ENCODE results near the gene AGBL1.
"Not testable (repeated sequence)": the region's sequence is repeated elsewhere in the genome, so short reads cannot be mapped to it uniquely, and the experiment has no call there.

The AGBL1 gene

DNA sequence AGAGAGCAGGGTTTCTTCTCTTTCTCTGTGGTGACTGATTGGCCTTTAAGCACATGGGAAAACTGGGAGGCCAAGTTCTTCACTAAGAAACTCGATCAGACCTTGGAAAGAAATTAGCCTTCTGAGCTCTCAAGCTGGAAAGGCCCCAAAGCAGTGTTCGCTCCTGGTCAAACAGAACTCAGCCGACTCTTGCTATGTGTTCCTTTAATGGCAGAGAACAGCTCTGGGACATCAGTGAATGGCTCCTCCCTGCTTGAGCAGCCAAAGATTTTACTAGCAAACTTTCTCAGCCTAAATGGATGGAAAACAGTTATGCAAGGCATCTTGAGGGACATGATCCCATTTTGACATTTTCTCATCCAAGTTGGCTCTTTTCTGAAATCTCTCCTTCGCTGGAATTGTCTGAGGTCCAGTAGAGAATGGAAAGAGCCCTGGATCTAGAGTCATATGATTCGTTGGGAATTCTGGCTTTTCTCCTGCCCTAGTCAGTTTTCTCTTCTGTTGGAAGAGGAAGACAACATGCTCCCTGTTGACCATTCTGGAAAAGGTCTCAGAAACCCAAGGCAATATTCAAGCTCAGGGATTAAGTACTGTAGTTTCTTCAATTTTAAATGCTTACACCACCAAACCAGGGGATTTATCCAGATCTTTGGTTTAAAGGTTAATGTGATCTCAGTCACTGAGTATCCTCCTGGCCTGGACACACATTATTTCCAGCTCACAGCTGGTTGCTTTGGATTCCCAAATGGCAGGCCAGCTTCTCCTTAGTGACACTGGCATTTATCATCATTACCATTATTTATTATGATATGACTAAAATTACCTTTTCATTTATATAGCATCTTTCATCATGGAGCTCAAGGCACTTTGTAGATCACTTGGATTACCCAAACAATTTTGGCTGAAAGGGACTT is 319.6 kb downstream of the AGBL1 start:
- no peak for DNase-seq (ENCODE audit: low read depth in 2 of 2)

DNA sequence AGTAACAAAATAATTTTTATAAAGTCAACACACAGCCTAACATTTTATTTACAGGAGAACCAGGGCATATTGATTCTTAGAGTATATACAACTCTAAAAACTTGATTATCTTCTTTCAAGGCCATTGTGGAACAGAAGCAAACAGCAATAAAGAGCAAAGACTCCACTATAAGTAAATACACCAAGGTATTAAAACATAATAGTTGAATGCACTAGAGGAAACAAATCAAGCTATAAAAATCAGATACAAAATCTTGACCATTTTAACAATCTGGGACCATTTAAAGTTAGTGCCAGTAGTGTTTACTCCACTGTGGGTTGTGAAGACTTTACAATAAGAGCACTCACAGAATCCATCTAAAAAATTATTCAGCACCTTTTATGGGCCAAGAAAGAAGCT is 323.6 kb downstream of the AGBL1 start:
- DNase-seq (ENCODE audit: low read depth in 2 of 2) = no peak

DNA sequence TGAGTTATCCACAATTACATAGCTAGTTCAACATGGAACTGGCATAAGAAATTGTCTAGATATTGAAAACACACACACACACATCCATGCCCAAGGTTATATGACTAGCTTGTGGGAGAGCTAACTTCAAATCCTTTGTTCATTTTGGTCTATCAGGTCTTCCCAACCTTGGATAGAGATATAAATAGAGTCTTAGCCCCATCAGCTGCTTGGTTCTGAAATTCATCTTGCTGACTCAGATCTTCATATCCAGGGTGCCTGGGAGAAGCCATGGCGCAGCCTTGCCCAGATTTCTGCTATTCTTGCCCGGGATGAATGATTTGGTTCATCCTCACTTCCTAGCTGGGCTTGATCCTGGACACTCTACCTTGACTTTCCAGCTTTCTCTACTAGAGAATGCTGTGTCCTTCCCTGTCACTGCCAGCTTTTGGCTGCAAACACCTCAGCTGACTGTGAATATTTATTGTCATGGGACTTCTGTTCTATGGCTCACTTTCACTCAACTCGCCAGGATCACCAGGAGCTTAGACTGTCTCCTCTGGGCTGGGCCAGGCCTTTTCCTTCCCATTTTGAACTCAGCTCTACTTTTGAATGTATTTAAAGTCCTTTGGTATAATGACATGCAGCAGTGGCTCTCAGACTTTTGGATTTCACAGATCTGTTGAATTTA is 324.4 kb downstream of the AGBL1 start:
- no peak for DNase-seq (ENCODE audit: low read depth in 2 of 2)

DNA sequence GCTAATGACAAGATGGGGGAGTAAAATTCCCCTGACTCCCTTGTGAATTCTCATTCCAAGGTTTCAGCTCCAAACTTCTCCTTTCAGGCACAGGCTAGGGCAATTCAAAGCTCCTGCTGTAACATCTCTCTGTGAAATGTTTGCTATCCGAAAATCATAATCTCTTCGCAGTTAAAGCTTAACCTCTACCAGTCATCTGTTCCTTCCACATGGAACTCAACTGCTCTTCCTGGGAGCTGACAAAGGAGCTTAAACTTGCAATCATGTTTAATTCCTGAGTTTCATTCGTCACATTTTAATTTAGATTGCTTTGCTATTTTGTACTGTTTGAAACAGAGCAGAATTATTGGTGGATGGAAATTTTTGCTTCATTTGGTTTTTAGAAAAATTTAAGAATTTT is 328.6 kb downstream of the AGBL1 start:
- DNase-seq (ENCODE audit: low read depth in 2 of 2) = no peak

DNA sequence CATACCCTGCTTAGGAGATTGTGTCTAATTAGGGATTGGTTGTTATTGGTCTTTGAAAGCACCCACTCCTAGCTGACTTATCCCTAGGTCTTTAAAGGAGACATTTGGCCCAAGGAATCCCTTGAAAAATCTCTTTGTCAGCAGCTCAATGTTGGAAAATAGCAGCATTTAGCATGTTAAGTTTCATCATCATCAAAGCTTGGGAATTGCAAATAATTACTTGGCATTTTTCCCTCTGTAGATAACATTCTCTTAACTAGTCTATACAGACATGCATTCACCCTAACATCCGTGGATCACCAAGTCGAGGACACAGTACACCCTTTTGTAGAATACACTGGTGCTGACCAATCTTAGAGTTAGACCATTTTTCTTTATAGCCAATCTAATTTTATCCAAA is 332.2 kb downstream of the AGBL1 start:
- DNase-seq (ENCODE audit: low read depth in 2 of 2) = no peak

DNA sequence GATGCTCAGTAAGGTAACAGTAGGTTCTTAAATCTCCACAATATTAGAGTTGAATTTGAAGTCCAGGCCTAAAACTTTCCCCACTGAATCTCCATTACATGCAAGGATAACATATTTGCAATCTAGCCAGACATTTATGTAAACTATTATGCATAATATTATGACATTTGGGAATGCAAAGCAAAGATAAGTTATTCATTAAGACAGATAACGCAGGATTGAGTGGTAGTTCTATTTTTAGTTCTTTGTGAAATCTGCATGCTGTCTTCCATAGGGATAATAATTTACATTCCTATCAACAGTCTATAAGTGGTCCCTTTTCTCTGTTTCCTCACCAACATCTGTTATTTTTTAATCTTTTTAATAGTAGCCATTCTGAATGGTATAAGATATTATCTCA is 333.5 kb downstream of the AGBL1 start:
- DNase-seq (ENCODE audit: low read depth in 2 of 2) = no peak

DNA sequence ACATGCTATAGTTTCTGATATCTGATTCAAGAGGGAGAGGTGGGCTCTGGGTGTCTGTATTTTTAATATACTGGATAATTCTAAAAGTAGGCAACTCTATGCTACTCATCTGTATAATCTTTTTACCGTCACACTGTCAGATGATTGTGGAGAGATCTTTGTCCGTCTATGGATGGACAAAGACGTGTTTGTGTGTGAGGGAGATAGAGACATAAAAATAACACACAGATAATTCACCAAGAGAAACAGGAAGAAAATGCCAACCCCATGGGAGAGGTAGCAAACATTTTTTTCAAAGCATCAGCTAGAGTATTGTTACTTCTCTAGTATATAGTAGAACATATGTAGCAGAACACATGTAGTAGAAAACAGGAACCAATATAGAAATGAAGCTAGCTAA is 346.1 kb downstream of the AGBL1 start:
- no peak for DNase-seq (ENCODE audit: low read depth in 2 of 2)

DNA sequence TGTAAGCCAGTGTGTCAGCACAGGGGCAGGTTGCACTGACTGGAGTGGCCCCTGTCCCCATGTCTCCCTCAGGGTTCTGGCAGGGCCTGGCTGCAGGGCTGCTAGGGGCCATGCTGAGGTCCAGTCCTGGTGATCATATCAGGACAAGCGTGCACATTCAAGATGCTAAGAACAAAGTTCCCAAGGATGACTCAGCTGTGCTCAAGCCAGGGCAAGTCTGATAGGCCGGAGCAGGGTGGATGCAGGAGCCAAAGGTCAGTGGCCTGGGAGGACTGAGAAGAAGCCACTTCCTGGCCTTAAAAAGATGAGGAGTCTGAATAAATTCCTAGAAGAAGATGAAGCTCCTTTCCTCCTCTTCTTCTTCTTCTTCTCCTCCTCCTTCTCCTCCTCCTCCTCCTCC is 353.2 kb downstream of the AGBL1 start:
- DNase-seq (ENCODE audit: low read depth in 2 of 2) = no peak

DNA sequence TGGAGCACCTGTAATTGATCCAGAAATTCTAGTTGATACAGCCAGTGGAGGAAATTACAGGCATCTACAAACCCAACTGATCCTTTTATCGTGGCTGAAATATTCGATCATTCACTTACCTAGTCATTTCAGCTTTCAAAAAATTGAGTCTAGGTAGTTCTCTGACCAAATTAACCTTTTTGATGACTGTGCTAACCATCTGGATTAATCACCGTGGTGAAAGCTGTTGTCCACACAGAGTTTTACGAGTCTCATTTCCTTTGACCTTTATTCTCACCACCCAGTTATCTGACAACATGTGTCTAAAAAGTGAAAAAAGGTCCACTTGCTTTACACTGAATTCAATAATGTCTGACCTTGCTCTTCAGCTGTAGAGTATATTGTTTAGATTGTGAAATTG is 354.3 kb downstream of the AGBL1 start:
- DNase-seq (ENCODE audit: low read depth in 2 of 2) = no peak

DNA sequence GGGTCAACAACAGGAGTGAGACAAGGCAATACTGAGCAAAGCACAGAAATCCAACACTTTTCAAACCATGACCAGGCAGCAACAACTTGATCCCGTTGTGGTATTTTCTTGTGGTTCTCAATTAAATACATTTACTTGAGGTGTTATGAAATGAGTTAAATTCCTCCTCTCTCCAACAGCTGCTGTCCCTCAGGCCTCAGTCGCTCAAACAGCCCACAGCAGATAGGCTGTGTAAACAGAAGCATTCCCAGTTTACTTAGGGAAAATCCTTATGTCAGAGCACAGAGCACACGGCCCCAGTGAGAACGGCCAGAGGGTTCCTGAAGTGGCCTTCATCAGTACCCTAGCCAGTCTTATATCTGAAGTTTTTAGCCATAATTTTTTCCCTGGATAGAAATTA is 359.9 kb downstream of the AGBL1 start:
- DNase-seq (ENCODE audit: low read depth in 2 of 2) = no peak

DNA sequence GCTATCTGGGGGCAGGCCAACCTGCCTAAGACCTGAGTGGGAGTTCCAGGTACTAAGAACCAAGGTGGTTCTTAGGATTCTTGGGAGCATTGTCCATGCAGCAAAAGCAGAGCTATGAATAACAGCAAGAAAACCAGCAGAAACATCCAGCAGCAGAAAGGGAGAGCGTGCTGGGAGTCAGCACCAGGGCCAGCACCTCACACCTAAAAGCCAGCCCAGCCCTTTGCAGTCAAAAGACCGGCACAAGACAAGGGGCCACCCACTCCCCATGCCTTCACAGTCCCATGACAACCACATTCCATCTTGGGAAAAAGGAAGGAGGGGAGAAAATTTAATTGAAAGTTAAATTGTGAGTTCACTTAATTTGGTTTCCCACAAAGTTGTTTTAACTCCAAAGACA is 364.9 kb downstream of the AGBL1 start:
- DNase-seq (ENCODE audit: low read depth in 2 of 2) = no peak

DNA sequence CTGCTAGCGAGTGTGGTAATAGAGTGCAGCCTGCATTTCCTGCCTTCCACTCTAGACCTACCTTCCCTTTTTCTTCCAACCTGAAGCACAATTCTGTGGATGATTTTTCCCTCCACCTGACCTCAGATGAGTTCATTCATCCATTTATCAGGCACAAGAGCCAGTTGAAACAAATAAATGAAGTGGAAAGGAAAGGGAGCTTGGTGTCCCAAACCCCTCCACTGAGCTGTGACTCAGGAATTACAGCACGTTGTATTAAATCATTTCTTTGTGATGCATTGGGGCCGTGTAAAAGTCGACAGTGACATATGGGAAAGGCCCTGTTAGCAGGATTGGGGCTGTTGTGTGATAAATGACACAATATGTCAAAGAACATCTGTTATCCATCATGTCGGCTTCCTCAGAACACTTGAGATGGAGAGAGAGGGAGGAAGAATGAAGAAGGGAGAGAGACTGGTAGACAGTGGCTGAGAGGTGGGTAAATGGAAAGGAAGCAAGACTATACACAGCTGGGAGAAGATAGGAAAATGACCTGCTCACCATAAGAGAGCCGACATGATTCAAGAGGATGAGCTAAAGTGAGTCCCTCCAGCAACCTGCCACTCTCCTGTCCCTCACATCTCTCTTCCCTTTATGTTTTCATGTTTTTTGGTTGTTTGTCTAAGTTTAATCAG is 366.0 kb downstream of the AGBL1 start:
- DNase-seq (ENCODE audit: low read depth in 2 of 2) = no peak

DNA sequence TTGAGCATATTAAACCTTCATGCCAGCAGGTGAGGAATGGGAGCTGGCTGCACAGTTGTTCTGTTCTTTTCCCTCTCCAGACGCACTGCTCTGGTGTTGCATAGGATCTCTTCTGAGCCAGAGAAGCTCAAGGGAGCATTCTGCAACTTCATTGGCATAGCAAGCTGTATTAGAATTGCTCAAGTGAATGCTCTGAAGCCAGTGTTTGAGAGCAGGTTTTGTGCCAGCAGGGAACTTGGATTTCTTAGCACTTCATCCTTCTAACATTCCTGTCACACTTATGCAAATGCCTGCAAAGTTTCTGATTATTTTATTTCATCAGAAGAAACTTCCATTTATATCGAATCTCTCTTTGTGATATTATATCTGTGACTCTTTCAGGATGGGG is 366.6 kb downstream of the AGBL1 start:
- no peak for DNase-seq (ENCODE audit: low read depth in 2 of 2)

DNA sequence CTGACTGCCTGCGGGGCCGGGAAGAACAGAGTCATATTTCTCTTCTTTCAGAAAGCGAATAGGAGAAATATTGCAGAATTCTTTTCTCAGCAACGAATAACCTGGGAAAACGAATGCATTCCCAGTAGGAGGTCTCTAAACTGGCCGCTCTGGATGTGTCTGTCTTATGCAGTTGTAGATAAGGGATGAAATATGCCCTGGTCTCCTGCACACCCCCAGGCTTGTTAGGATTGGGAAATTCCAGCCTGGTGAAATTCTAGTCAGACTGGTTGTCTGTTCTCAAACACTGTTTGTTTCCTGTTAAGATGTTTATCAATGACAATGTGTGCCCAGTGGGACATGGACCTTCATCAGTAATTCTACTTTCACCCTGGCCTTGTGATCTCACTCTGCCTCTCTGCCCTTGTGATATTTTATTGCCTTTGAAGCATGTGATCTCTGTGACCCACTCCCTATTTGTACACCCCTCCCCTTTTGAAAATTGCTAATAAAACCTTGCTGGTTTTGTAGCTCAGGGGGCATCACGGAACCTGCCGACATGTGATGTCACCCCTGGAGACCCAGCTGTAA is 385.9 kb downstream of the AGBL1 start:
- DNase-seq (ENCODE audit: low read depth in 2 of 2) = not testable (repeated sequence)

DNA sequence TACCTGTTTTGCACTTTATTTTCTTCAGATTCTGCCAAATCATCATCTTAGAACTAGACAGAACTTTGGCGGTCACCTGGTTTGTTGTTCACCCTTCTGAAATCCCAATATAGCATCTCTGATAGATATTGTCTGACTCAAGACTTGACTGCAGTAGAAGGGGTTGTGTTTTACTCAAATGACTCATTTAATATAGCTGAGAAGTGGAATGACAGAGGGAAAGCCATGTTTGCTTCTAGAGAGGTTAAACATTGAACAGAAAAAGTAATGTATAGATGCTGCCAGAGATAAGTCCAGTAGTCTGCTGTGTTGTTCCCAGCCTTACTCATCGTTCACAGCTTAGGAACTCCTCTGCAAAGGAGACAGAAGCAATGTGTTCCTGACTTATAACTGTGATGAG is 402.0 kb downstream of the AGBL1 start:
- DNase-seq (ENCODE audit: low read depth in 2 of 2) = no peak

DNA sequence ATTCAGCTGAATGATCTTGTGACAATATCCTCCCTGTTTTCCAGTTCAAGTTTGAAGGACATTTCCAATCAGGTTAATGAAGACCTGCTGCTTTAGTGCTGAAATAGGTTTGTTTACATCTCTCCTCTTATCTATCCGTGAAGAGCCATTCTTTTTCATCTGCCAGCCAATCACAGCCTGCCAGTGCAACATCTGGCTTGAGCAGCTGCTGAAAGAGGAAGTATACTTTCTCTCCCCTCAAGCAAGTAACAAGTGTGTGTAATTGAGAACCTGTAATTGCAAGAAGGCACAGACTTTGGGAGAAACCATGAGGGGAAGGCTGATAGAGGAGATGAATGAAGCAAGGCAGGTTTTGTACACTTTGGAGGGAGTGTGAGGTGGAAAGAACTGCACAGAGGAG is 404.3 kb downstream of the AGBL1 start:
- no peak for DNase-seq (ENCODE audit: low read depth in 2 of 2)

DNA sequence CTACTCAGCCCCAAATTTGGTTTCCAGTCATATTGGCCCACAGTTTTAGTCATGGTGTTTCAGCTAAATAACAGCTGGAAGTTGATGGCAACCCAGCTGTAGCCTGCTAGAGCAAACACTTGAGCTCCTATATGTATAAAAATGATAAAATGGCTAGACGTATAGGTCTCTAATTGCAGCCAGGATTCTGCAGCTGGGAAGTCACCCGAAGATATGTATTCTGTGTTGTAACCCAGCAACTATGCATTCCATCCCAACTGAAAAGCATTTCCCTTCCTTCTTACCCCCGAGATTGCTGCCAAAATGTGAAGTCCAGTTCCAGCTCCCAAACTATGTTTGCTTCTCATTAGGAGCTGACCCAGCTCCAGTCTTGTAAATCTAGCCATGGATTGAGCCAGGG is 408.4 kb downstream of the AGBL1 start:
- no peak for DNase-seq (ENCODE audit: low read depth in 2 of 2)

DNA sequence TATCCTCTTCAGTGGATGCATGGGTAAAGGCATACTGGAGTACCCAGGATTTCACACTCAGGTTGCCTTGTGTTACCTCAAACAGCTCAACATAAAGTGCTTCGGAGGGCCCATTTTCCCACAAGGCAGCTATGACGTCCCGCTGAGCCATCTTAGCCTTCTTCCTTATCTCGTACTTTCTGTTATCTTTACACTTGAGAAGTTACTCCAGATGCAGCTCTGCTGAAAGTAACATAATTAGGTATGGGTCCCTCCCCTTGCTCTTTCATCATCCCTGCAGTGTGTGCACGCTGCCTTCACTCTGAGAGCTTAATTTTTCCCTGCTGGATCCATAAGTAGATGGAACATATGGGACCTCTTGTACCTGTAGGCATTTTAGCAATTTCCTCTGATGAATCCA is 410.3 kb downstream of the AGBL1 start:
- DNase-seq (ENCODE audit: low read depth in 2 of 2) = no peak

DNA sequence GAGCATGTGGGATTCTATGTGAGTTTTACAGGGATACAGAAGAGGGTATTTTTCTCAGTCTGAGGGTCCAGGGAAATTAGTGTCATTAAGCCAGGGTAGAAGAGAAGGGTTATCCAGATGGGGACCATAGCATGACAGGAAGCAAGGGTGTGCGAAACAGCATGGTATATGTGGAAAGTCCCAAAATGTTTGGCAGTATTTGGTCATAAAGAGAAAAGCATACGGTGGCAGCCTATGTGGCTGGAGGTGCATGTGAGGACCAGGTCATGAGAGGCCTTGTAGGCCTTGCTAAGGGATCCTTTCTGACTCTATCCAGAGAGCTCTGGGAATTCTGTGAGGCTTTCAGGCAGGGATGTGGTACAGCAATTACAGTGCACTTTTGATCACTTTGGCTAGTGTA is 411.4 kb downstream of the AGBL1 start:
- no peak for DNase-seq (ENCODE audit: low read depth in 2 of 2)

DNA sequence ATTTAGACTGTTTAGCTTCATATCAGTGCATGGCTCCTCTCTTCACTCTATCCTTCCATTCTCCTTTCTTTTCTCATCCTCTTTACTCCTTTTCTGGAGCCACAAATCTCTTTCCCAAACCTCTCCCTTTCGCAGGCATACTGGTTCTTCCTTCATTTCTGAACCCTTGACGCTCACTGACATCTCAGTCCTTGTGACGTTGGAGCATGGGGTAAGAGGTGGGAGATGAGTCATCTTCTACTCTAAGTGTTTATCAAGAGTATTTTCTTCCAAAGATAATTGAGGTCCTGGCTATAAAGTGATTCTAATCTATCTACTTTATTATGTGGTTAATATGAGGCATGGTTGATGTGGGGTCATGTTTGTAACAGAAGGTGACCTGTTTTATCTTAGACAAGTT is 414.2 kb downstream of the AGBL1 start:
- DNase-seq (ENCODE audit: low read depth in 2 of 2) = no peak

DNA sequence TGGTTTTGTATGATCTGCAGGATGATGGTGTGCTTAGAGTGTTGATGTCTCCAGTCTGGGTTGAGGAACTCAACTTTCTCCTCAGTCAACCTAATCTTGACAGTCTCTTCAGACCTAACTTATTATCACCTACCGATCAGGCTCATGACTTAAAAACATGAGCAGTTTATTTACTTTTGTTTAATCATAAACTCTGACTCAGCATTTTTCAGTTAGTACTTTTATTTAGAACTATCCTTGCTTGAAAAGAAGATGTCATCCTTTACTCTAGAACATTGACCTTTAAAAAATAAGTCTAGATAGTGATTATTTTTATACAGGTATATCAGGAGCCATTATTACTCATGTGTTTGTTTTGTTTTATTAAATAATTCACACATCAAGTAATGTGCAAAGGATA is 414.8 kb downstream of the AGBL1 start:
- DNase-seq (ENCODE audit: low read depth in 2 of 2) = no peak

DNA sequence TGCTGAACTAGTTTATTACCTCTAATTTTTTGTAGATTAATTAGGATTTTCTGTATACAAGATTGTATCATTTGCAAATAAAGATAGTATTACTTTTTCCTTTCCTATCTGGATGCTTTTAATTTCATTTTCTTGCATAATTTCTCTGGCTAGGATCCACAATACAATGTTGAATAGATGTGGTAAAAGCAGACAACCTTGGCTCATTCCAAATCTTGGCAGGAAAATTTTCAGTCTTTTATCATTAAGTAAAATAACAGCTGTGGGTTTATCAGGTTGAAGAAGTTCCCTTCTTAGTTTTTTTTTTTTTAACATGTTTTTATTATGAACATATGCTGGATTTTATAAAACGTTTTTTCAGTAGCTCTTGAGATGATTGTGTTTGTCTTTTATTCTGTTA is 422.6 kb downstream of the AGBL1 start:
- DNase-seq (ENCODE audit: low read depth in 2 of 2) = no peak

DNA sequence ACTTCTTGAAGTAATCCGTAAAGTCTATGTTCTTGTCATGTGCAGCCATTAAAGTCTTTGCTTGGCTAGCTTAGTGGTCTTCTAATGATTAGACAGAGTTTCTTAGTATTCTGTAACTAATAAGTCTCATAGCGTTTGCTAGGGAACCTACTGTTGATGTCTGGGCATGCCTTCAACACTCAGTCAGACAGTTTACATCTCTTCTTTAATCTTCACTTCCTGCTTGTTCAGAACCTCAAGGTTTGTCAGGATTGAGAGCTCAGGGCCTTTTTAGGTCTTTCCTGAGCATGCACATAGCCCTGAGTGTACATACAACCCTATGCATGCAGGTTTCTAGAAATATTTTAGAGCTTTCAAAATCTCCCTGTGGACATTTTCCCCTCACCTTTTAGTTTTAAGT is 426.3 kb downstream of the AGBL1 start:
- no peak for DNase-seq (ENCODE audit: low read depth in 2 of 2)

Data from fibroblast of skin of left biceps (primary cell).